Left ventricle myocardium inferior (tissue), 1 donor: ENCODE results near the gene MARK2. TPM values are rescaled to one million over a fixed set of nuclear protein-coding genes. Genes with fewer than 3 reads are reported as not detected.
A peak's percentile ranks its signal among the peaks of the same experiment; 100 is the strongest.
"Not testable (repeated sequence)": the region's sequence is repeated elsewhere in the genome, so short reads cannot be mapped to it uniquely, and the experiment has no call there.

Experiments used
- DNase-seq: peaks from one replicate; pipeline ENCODE4 v3.0.0-alpha.2; 2020
- H3K27ac ChIP-seq: fragments of 200-600 bp; replicated peaks from 2 replicates; pipeline ENCODE4 v1.8.0; 2021
- H3K27me3 ChIP-seq: fragments of 200-600 bp; 2 replicates; pipeline ENCODE4 v1.8.0; 2021; ENCODE audit warnings: low read depth
- H3K36me3 ChIP-seq: fragments of 200-600 bp; 2 replicates; pipeline ENCODE4 v1.8.0; 2021
- H3K4me1 ChIP-seq: fragments of 200-600 bp; 2 replicates; pipeline ENCODE4 v1.8.0; 2021
- H3K4me3 ChIP-seq: fragments of 200-600 bp; 2 replicates; pipeline ENCODE4 v1.8.0; 2021; ENCODE audit warnings: mild to moderate bottlenecking, moderate library complexity
- H3K9me3 ChIP-seq: fragments of 200-600 bp; replicated peaks from 2 replicates; pipeline ENCODE4 v1.8.0; 2021
- intact Hi-C: fragments of 100-400 bp; cut with micrococcal nuclease; formaldehyde crosslinking; loops from one replicate; pipeline ENCODE4 v1.11.0; 2022
- total RNA-seq: library from RNA; stranded (reverse); fragmentation: NEBNext Ultra II Directional; extraction: Animal tissue kit (Norgen Biotek cat#: 25700); gene quantifications from one replicate; pipeline ENCODE4 v1.2.1, GENCODE V29; 2021
- TF ChIP-seq, protein P1 (sequence below): fragments of 200-600 bp; IDR thresholded peaks from 2 replicates; pipeline ENCODE4 v1.8.0; 2021; ENCODE audit warnings: antibody characterized with exemption, mild to moderate bottlenecking, borderline replicate concordance
- donor health status: DM: no; HTN: yes; CAD: no; lungs with severe emphysema.

The MARK2 gene
- total RNA-seq, 1 donor from 2014 or later, result 36.6 TPM

- intact Hi-C loops, result no loop called here
- peaks cover 19% of the 10 kb centered on the region for H3K4me1 ChIP-seq
- no peaks in the 10 kb centered on the region for H3K9me3 ChIP-seq
- DNase-seq, result no peak
- H3K27me3 ChIP-seq, result no peaks in the 10 kb centered on the region
- no peaks in the 10 kb centered on the region for H3K36me3 ChIP-seq
- H3K27ac ChIP-seq, result no peak overlapping the region
- H3K4me3 ChIP-seq, result no peak overlapping the region
- TF ChIP-seq, protein P1, sequence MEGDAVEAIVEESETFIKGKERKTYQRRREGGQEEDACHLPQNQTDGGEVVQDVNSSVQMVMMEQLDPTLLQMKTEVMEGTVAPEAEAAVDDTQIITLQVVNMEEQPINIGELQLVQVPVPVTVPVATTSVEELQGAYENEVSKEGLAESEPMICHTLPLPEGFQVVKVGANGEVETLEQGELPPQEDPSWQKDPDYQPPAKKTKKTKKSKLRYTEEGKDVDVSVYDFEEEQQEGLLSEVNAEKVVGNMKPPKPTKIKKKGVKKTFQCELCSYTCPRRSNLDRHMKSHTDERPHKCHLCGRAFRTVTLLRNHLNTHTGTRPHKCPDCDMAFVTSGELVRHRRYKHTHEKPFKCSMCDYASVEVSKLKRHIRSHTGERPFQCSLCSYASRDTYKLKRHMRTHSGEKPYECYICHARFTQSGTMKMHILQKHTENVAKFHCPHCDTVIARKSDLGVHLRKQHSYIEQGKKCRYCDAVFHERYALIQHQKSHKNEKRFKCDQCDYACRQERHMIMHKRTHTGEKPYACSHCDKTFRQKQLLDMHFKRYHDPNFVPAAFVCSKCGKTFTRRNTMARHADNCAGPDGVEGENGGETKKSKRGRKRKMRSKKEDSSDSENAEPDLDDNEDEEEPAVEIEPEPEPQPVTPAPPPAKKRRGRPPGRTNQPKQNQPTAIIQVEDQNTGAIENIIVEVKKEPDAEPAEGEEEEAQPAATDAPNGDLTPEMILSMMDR, result no peak
Observed at GRCh38 chr11:63802637-63803414, 36.1 kb upstream of the MARK2 start.

DNA sequence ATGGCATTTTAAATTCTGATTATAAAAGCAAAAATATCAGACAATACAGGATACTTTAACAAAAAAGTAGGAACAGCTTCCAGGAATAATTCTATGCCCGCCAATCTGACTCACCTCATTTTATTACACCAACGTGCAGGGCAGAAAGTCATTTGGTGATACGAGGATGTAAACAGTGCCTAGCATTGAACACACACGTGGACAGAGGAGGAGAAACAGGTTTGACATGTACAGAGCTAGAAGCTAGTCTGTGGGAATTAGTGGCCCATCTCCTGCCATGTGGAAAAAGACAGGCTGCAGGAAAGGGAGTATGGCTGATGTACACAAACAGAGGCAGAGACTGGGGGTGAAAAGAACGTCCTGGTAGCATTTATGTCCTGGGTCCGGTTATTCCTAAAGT lies 34.7 kb upstream of the MARK2 start:
- no peak overlapping the region for H3K27ac ChIP-seq
- peaks cover 19% of the 10 kb centered on the region for H3K4me1 ChIP-seq
- no peaks in the 10 kb centered on the region for H3K9me3 ChIP-seq
- intact Hi-C loops, result no loop called here
- H3K4me3 ChIP-seq, result no peak overlapping the region
- TF ChIP-seq, protein P1, result no peak
- DNase-seq, result no peak
- H3K27me3 ChIP-seq, result no peaks in the 10 kb centered on the region
- no peaks in the 10 kb centered on the region for H3K36me3 ChIP-seq

DNA sequence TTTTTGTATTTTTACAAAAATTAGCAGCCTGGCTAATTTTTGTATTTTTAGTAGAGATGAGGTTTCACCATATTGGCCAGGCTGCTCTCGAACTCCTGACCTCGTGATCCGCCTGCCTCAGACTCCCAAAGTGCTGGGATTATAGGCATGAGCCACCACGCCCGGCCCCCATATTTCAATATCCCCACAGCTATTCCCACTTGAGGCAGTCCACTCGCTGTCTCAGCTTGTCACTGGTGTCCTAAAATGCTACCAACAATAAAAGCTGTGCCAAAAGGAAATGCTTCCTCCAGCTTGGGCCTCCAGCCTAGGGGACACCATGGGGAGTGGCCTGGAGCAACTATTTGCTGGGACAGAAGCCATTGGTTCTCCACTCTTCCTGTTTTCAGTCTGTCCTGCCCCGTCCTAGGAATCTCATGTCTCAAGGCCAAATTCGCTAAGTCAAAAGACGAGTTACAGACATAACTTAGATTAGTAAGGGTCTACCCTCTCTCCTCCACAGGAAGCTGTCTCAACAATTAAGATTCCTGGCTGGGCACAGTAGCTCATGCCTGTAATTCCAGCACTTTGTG lies 33.0 kb upstream of the MARK2 start:
- Histone ChIP-seq H3K9me3 (no peaks in the 10 kb centered on the region), H3K36me3 (no peaks in the 10 kb centered on the region), H3K27ac (peak overlapping the region; percentile 69), H3K4me1 (peaks cover 12% of the 10 kb centered on the region), H3K4me3 (no peak overlapping the region), H3K27me3 (no peaks in the 10 kb centered on the region)
- intact Hi-C loops, result no loop called here
- TF ChIP-seq, protein P1, result no peak
- no peak for DNase-seq

DNA sequence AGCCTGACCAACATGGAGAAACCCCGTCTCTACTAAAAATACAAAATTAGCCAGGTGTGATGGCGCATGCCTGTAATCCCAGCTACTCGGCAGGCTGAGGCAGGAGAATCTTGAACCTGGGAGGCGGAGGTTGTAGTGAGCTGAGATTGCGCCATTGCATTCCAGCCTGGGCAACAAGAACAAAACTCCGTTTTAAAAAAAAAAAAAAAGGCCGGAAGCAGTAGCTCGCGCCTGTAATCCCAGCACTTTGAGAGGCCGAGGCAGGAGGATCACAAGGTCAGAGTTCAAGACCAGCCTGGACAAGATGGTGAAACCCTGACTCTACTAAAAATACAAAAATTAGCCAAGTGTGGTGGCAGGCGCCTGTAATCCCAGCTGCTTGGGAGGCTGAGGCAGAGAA lies 28.5 kb upstream of the MARK2 start:
- H3K27me3 ChIP-seq, H3K9me3 ChIP-seq, intact Hi-C loops, H3K27ac ChIP-seq, H3K36me3 ChIP-seq, DNase-seq, H3K4me3 ChIP-seq: not testable (repeated sequence)
- H3K4me1 ChIP-seq, result peaks cover 39% of the 10 kb centered on the region

DNA sequence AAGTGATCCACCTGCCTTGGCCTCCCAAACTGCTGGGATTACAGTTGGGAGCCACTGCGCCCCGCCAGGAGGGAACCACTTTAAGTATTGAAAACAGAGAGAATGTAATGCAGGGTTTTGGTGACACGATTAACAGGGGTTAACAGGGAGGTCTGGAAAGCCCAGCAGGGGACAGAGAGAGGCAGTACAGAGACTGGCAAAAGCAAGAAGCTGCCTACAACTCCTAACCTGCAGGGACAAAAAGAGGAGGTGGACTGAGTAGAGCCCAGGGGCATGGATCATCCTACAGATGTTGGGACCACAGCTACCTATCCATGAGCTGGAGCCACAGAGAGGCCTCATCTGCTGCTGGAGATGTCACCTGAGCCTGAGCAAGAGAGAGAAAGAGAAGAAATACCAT lies 27.4 kb upstream of the MARK2 start:
- TF ChIP-seq, protein P1, result no peak
- no peaks in the 10 kb centered on the region for H3K27me3 ChIP-seq
- H3K4me3 ChIP-seq, result no peak overlapping the region
- no peaks in the 10 kb centered on the region for H3K9me3 ChIP-seq
- H3K4me1 ChIP-seq, result peaks cover 33% of the 10 kb centered on the region
- H3K27ac ChIP-seq, result no peak overlapping the region
- peaks cover 5% of the 10 kb centered on the region for H3K36me3 ChIP-seq
- intact Hi-C loops, result no loop called here
- DNase-seq, result no peak

- DNase-seq, result peak; percentile 83
- Histone ChIP-seq H3K4me3 (peak within 1 kb of the TSS; percentile 82), H3K27me3 (no peaks in the 10 kb centered on the region), H3K36me3 (peaks cover 10% of the 10 kb centered on the region), H3K9me3 (no peaks in the 10 kb centered on the region), H3K4me1 (peaks cover 33% of the 10 kb centered on the region), H3K27ac (peak within 1 kb of the TSS; percentile 77)
- intact Hi-C loops, result no loop called here
- TF ChIP-seq, protein P1, result no peak
Observed at GRCh38 chr11:63813035-63813562, 25.8 kb upstream of the MARK2 start, which contains the start of gene SPINDOC. TSS of gene SPINDOC (plus strand) at chr11:63813456. CDS start at chr11:63813687, 231 bp downstream.
